NCI-H2227 (cell line): Measurements from ENCODE around the gene SLC5A11.
"Not testable (repeated sequence)": the region's sequence is repeated elsewhere in the genome, so short reads cannot be mapped to it uniquely, and the experiment has no call there.

Experiments used
- DNase-seq: peaks from one replicate; lab custom pipeline; 2025; ENCODE audit not compliant: unreplicated experiment; lab: John Stamatoyannopoulos, UW

The SLC5A11 gene

GRCh38 chr16:24845726-24846547, at the start of gene SLC5A11:
TSS of gene SLC5A11 (plus strand) at chr16:24845963. CDS start at chr16:24858644, 12,681 bp downstream.
- no peak for DNase-seq

- DNase-seq = no peak
Observed at GRCh38 chr16:24800586-24800985, 45.2 kb upstream of the SLC5A11 start.

GRCh38 chr16:24801761-24802302, 43.9 kb upstream of the SLC5A11 start:
- DNase-seq = no peak

- no peak for DNase-seq
Observed at GRCh38 chr16:24805484-24805883, 40.3 kb upstream of the SLC5A11 start.

- DNase-seq = no peak
Observed at GRCh38 chr16:24807301-24807700, 38.5 kb upstream of the SLC5A11 start.

GRCh38 chr16:24810951-24811843, 34.6 kb upstream of the SLC5A11 start:
- no peak for DNase-seq

- DNase-seq = not testable (repeated sequence)
Observed at GRCh38 chr16:24812813-24813212, 33.0 kb upstream of the SLC5A11 start.

GRCh38 chr16:24815021-24815420, 30.7 kb upstream of the SLC5A11 start:
- no peak for DNase-seq

- no peak for DNase-seq
Observed at GRCh38 chr16:24816688-24817087, 29.1 kb upstream of the SLC5A11 start.

GRCh38 chr16:24819462-24820040, 26.2 kb upstream of the SLC5A11 start:
- DNase-seq = peak; percentile 39

- no peak for DNase-seq
Observed at GRCh38 chr16:24820522-24820921, 25.2 kb upstream of the SLC5A11 start.

GRCh38 chr16:24821129-24821528, 24.6 kb upstream of the SLC5A11 start:
- DNase-seq = no peak

- no peak for DNase-seq
Observed at GRCh38 chr16:24822542-24822941, 23.2 kb upstream of the SLC5A11 start.

GRCh38 chr16:24822974-24823373, 22.8 kb upstream of the SLC5A11 start:
- no peak for DNase-seq

- DNase-seq = no peak
Observed at GRCh38 chr16:24825696-24826095, 20.1 kb upstream of the SLC5A11 start.

GRCh38 chr16:24826096-24826690, 19.6 kb upstream of the SLC5A11 start:
- no peak for DNase-seq

- no peak for DNase-seq
Observed at GRCh38 chr16:24826817-24827566, 18.8 kb upstream of the SLC5A11 start.

- DNase-seq = no peak
Observed at GRCh38 chr16:24829153-24829552, 16.6 kb upstream of the SLC5A11 start.

- DNase-seq = no peak
Observed at GRCh38 chr16:24833352-24833751, 12.4 kb upstream of the SLC5A11 start.
